ENCODE results near the gene NEMP1. TPM values are rescaled to one million over a fixed set of nuclear protein-coding genes. Genes with fewer than 3 reads are reported as not detected.
"Not testable (repeated sequence)": the region's sequence is repeated elsewhere in the genome, so short reads cannot be mapped to it uniquely, and the experiment has no call there.

Gene NEMP1
- total and polyA plus RNA-seq, 4 donors, result 3.7 to 14.3 (median 7.7) TPM

DNA sequence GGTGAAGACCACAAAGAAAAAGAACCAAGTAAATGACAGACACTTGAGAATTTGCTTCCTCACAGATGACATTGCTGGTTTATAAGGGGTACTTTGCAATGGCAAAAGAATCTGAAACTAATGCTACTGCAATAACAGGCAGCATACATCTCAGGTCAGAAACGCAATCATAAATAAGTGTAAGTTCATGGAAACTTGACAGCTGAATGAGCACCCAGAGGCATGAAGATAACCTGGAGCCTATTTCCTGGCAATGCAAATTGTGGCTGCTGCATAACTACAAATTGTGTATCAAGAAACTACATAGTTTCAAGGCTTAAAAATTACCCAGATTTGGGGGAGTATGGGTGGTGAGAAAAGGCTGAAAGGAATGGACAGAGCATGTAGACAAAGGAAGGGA lies 20.1 kb downstream of the NEMP1 start:
- no peak overlapping the region for H3K9ac ChIP-seq (ENCODE audit: insufficient read depth in 1 of 2, low read length in 2 of 2)
- 96 to 100% methylated on average over 1 of the region's 1 CpG for WGBS, 2 donors

DNA sequence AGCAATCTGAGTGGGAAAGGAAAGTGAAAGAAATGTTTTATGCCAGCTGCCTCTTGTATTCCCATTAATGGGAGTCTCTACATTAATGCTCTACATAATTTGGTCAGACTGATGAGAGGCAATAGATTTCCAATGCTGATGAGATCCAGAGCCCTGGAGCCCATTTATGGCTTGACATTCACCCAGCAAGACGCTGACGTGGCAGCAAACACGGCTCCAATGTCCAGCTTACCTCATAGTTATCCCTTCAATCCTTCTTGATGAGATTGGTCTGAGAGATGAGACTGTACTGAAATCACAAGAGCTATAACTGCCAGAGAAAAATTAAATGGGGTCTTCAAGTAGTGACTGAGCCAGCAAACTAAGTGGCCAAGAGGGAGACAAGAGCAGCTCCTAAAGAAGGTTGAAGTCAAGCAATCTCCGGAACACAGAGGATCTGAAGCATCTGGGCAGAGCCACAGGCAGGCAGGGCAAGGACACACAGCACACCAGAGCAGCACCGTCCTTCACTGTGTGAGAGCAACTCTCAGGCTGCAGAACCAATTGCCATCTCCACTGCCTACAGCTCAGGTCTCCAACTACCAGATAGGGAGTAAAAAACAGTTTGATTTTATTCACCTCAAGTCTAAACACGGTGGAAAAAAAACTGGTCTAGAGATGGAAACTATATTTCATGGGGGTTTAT lies 21.4 kb downstream of the NEMP1 start:
- ATAC-seq (ENCODE audit: insufficient read depth, low FRiP score) (no peak), DNase-seq (no peak)
- H3K27me3 ChIP-seq (ENCODE audit: control insufficient read depth in 3 of 3, insufficient read depth in 3 of 3, low read length in 2 of 3), result no peaks in the 10 kb centered on the region
- no peak overlapping the region for H3K9ac ChIP-seq (ENCODE audit: insufficient read depth in 1 of 2, low read length in 2 of 2)
- no peak overlapping the region for H3K4me3 ChIP-seq
- 86 to 97% methylated on average over 6 of the region's 6 CpGs for WGBS, 2 donors
- H3K4me1 ChIP-seq (ENCODE audit: control insufficient read depth in 5 of 5, insufficient read depth in 5 of 5, low read length in 5 of 5), result no peaks in the 10 kb centered on the region
- H3K9me3 ChIP-seq (ENCODE audit: control insufficient read depth in 4 of 4, insufficient read depth in 3 of 4, low read length in 3 of 4), result no peaks in the 10 kb centered on the region
- TF ChIP-seq CTCF (IDR thresholded peaks at IDR 0.05; ENCODE audit: control extremely low read depth, extremely low read depth), result no peak
- H3K27ac ChIP-seq (ENCODE audit: low read depth in 1 of 2, low read length in 1 of 2), result no peak overlapping the region
- peaks cover 11 to 27% (median 18%) of the 10 kb centered on the region in 4 donors for H3K36me3 ChIP-seq (ENCODE audit: control insufficient read depth in 4 of 4, insufficient read depth in 4 of 4, low read length in 4 of 4)

More for the DNA sequence above, 20.1 kb downstream of the NEMP1 start:
- Histone ChIP-seq H3K27ac (ENCODE audit: low read depth in 1 of 2, low read length in 1 of 2) (no peak overlapping the region), H3K4me1 (ENCODE audit: control insufficient read depth in 5 of 5, insufficient read depth in 5 of 5, low read length in 5 of 5) (no peaks in the 10 kb centered on the region), H3K9me3 (ENCODE audit: control insufficient read depth in 4 of 4, insufficient read depth in 3 of 4, low read length in 3 of 4) (no peaks in the 10 kb centered on the region), H3K27me3 (ENCODE audit: control insufficient read depth in 3 of 3, insufficient read depth in 3 of 3, low read length in 2 of 3) (no peaks in the 10 kb centered on the region), H3K36me3 (ENCODE audit: control insufficient read depth in 4 of 4, insufficient read depth in 4 of 4, low read length in 4 of 4) (peaks cover 13 to 30% (median 18%) of the 10 kb centered on the region in 4 donors), H3K4me3 (no peak overlapping the region)
- ATAC-seq (ENCODE audit: insufficient read depth, low FRiP score) (no peak), DNase-seq (no peak)
- no peak for TF ChIP-seq CTCF (IDR thresholded peaks at IDR 0.05; ENCODE audit: control extremely low read depth, extremely low read depth)

DNA sequence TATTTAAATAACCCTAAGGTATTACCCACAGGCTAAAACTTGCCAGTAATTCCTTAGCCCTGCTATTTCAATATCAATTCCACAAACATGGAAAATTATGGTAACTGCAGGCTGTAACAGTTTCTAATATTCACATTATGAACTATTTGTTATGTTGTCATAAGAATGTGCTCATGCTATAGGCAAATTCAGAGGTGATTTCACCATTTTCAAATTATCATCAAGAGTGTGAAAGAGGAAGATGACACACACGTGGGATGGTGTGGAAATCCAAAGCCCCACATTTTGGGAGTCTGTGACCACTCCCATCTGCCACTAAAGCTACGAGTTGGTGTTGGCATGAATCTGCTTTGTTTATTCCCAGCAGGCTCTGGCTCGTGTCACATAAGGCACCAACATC lies 22.8 kb downstream of the NEMP1 start:
- TF ChIP-seq CTCF (IDR thresholded peaks at IDR 0.05; ENCODE audit: control extremely low read depth, extremely low read depth), result no peak
- Histone ChIP-seq H3K36me3 (ENCODE audit: control insufficient read depth in 4 of 4, insufficient read depth in 4 of 4, low read length in 4 of 4) (peaks cover 11 to 27% (median 18%) of the 10 kb centered on the region in 4 donors), H3K4me3 (no peak overlapping the region), H3K9ac (ENCODE audit: insufficient read depth in 1 of 2, low read length in 2 of 2) (no peak overlapping the region), H3K9me3 (ENCODE audit: control insufficient read depth in 4 of 4, insufficient read depth in 3 of 4, low read length in 3 of 4) (no peaks in the 10 kb centered on the region), H3K27ac (ENCODE audit: low read depth in 1 of 2, low read length in 1 of 2) (no peak overlapping the region), H3K4me1 (ENCODE audit: control insufficient read depth in 5 of 5, insufficient read depth in 5 of 5, low read length in 5 of 5) (no peaks in the 10 kb centered on the region), H3K27me3 (ENCODE audit: control insufficient read depth in 3 of 3, insufficient read depth in 3 of 3, low read length in 2 of 3) (no peaks in the 10 kb centered on the region)
- DNase-seq (no peak), ATAC-seq (ENCODE audit: insufficient read depth, low FRiP score) (no peak)
- WGBS, 2 donors, result 36 to 52% methylated on average over 3 of the region's 3 CpGs

DNA sequence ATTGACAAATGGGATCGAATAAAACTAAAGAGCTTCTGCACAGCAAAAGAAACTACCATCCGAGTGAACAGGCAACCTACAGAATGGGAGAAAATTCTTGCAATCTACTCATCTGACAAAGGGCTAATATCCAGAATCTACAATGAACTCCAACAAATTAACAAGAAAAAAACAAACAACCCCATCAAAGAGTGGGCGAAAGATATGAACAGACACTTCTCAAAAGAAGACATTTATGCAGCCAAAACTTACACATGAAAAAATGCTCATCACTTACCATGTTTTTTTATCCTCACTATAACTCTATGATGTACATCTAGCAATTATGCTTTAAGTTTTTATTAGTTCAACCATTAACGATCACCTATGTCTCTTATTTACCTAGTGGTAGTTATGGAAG lies 24.7 kb downstream of the NEMP1 start:
- 95 to 96% methylated on average over 4 of the region's 4 CpGs for WGBS, 2 donors
- H3K27me3 ChIP-seq (ENCODE audit: control insufficient read depth in 3 of 3, insufficient read depth in 3 of 3, low read length in 2 of 3); ATAC-seq (ENCODE audit: insufficient read depth, low FRiP score); H3K4me3 ChIP-seq; H3K4me1 ChIP-seq (ENCODE audit: control insufficient read depth in 5 of 5, insufficient read depth in 5 of 5, low read length in 5 of 5); DNase-seq; H3K9ac ChIP-seq (ENCODE audit: insufficient read depth in 1 of 2, low read length in 2 of 2); H3K9me3 ChIP-seq (ENCODE audit: control insufficient read depth in 4 of 4, insufficient read depth in 3 of 4, low read length in 3 of 4); H3K27ac ChIP-seq (ENCODE audit: low read depth in 1 of 2, low read length in 1 of 2): not testable (repeated sequence)
- H3K36me3 ChIP-seq (ENCODE audit: control insufficient read depth in 4 of 4, insufficient read depth in 4 of 4, low read length in 4 of 4), result peaks cover 5 to 18% (median 7%) of the 10 kb centered on the region in 4 donors

DNA sequence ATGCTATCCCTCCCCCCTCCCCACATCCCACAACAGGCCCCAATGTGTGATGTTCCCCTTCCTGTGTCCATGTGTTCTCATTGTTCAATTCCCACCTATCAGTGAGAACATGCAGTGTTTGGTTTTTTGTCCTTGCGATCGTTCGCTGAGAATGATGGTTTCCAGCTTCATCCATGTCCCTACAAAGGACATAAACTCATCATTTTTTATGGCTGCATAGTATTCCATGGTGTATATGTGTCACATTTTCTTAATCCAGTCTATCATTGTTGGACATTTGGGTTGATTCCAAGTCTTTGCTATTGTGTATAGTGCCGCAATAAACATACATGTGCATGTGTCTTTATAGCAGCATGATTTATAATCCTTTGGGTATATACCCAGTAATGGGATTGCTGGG lies 25.4 kb downstream of the NEMP1 start:
- H3K27ac ChIP-seq (ENCODE audit: low read depth in 1 of 2, low read length in 1 of 2); ATAC-seq (ENCODE audit: insufficient read depth, low FRiP score); H3K9ac ChIP-seq (ENCODE audit: insufficient read depth in 1 of 2, low read length in 2 of 2); H3K4me3 ChIP-seq; H3K9me3 ChIP-seq (ENCODE audit: control insufficient read depth in 4 of 4, insufficient read depth in 3 of 4, low read length in 3 of 4); H3K4me1 ChIP-seq (ENCODE audit: control insufficient read depth in 5 of 5, insufficient read depth in 5 of 5, low read length in 5 of 5); DNase-seq; H3K27me3 ChIP-seq (ENCODE audit: control insufficient read depth in 3 of 3, insufficient read depth in 3 of 3, low read length in 2 of 3): not testable (repeated sequence)
- H3K36me3 ChIP-seq (ENCODE audit: control insufficient read depth in 4 of 4, insufficient read depth in 4 of 4, low read length in 4 of 4), result peaks cover 3 to 11% (median 6%) of the 10 kb centered on the region in 4 donors
- 92 to 96% methylated on average over 4 of the region's 4 CpGs for WGBS, 2 donors

Measured in lung (tissue), 12 donors.